OCI-LY7 (cell line): ENCODE data around the gene CHMP1B. TPM values are rescaled to one million over a fixed set of nuclear protein-coding genes. Genes with fewer than 3 reads are reported as not detected.

Experiments
- Bru-seq: library from RNA; stranded (reverse); fragments of 400-500 nt; gene quantifications from one replicate; lab custom pipeline; 2021; lab: Mats Ljungman, UMichigan
- BruChase-seq, 2 experiments: library from RNA; stranded (reverse); fragments of 400-500 nt; gene quantifications; one replicate each; lab custom pipeline; 2021; lab: Mats Ljungman, UMichigan
- BruUV-seq: library from RNA; stranded (reverse); fragments of 400-500 nt; replicated peaks from 2 replicates; lab custom pipeline; 2021; lab: Mats Ljungman, UMichigan
- CTCF ChIA-PET: fragments of 300-600 bp; sonication (Branson Sonifier 250); formaldehyde crosslinking; loops from one replicate; lab custom pipeline; 2022; ENCODE audit warnings: antibody characterized with exemption; ENCODE audit not compliant: unreplicated experiment; lab: Charles Lee
- POLR2A ChIA-PET: fragments of 300-600 bp; sonication (Branson Sonifier 250); formaldehyde crosslinking; loops from one replicate; lab custom pipeline; 2022; ENCODE audit warnings: antibody characterized with exemption; lab: Charles Lee
- DNase-seq: peaks from one replicate; pipeline ENCODE4 v3.0.0-alpha.2; 2015; ENCODE audit warnings: low spot score
- H2AFZ ChIP-seq: fragments of 200-600 bp; sonication (generic), shearing (Covaris generic); 2 replicates; pipeline ENCODE4 v1.6.1; 2014; ENCODE audit warnings: mild to moderate bottlenecking, antibody characterized with exemption, low read length, moderate library complexity
- H3K27ac ChIP-seq: fragments of 200-600 bp; sonication (generic); 2 replicates; pipeline ENCODE4 v1.5.1; 2014; ENCODE audit warnings: mixed run types, low read depth, mild to moderate bottlenecking, moderate library complexity, low read length, inconsistent platforms; ENCODE audit not compliant: poor library complexity, severe bottlenecking
- H3K36me3 ChIP-seq: fragments of 200-600 bp; sonication (generic); 2 replicates; pipeline ENCODE4 v1.6.1; 2014; ENCODE audit warnings: mild to moderate bottlenecking, antibody characterized with exemption, low read length, moderate library complexity, mixed read lengths; ENCODE audit not compliant: insufficient read depth
- H3K4me1 ChIP-seq: fragments of 200-600 bp; sonication (generic); 2 replicates; pipeline ENCODE4 v1.5.1; 2014; ENCODE audit warnings: mild to moderate bottlenecking, low read length; ENCODE audit not compliant: insufficient read depth, poor library complexity, severe bottlenecking
- H3K4me2 ChIP-seq: fragments of 200-600 bp; sonication (generic); 2 replicates; pipeline ENCODE4 v1.6.1; 2014; ENCODE audit warnings: mild to moderate bottlenecking, low read length
- H3K4me3 ChIP-seq: fragments of 200-600 bp; sonication (generic); 2 replicates; pipeline ENCODE4 v1.5.1; 2014; ENCODE audit warnings: mild to moderate bottlenecking, low read depth, low read length; ENCODE audit not compliant: poor library complexity, severe bottlenecking
- H3K79me2 ChIP-seq: fragments of 200-600 bp; sonication (generic); 2 replicates; pipeline ENCODE4 v1.6.1; 2016; ENCODE audit warnings: low read depth, mild to moderate bottlenecking, low read length, moderate library complexity, mixed read lengths; ENCODE audit not compliant: insufficient read depth
- H3K9me2 ChIP-seq: fragments of 200-600 bp; sonication (generic); 2 replicates; pipeline ENCODE4 v1.6.1; 2016; ENCODE audit warnings: mild to moderate bottlenecking, low read length, mixed read lengths; ENCODE audit not compliant: insufficient read depth
- H3K9me3 ChIP-seq: fragments of 200-600 bp; sonication (generic); 2 replicates; pipeline ENCODE4 v1.6.1; 2014; ENCODE audit warnings: mild to moderate bottlenecking, mixed run types, low read length, mixed read lengths
- H4K20me1 ChIP-seq: fragments of 200-600 bp; sonication (generic); 2 replicates; pipeline ENCODE4 v1.6.1; 2014; ENCODE audit warnings: mild to moderate bottlenecking, antibody characterized with exemption, low read length, moderate library complexity, mixed read lengths; ENCODE audit not compliant: insufficient read depth
- EZH2phosphoT487 ChIP-seq: fragments of 200-600 bp; sonication (generic); IDR thresholded peaks from 2 replicates; pipeline ENCODE4 v1.6.1; 2018; ENCODE audit warnings: low read depth, borderline replicate concordance, mild to moderate bottlenecking, mixed run types, antibody characterized with exemption, low read length, moderate library complexity, mixed read lengths
- intact Hi-C: fragments of 100-400 bp; cut with micrococcal nuclease; formaldehyde crosslinking; loops from one replicate; pipeline ENCODE4 v1.10.0; 2022; ENCODE audit not compliant: unreplicated experiment
- long read RNA-seq: library from polyadenylated mRNA; stranded (forward); transcript quantifications from one replicate; pipeline ENCODE4 v2.0.0, GENCODE V29; 2022
- total RNA-seq, 2 experiments: library from RNA; depleted of rRNA in 1 of 2; stranded (reverse); fragments of >200 nt in 1 of 2; shearing (Covaris generic) in 1 of 2; gene quantifications; 2 replicates each; pipeline ENCODE4 v1.2.3, GENCODE V29; 2014 to 2022
- TF ChIP-seq, protein P1 (sequence below): fragments of 200-600 bp; sonication (generic); conservative IDR thresholded peaks from 2 replicates; pipeline ENCODE4 v1.5.1; 2014; ENCODE audit warnings: mild to moderate bottlenecking, antibody characterized with exemption, low read length, moderate library complexity, mixed read lengths

The CHMP1B gene, protein sequence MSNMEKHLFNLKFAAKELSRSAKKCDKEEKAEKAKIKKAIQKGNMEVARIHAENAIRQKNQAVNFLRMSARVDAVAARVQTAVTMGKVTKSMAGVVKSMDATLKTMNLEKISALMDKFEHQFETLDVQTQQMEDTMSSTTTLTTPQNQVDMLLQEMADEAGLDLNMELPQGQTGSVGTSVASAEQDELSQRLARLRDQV
- total RNA-seq (2014; rRNA removed; shearing (Covaris generic)) (29.3 and 31.5 TPM in 2 replicates), total RNA-seq (2022) (24.2 and 28.6 TPM in 2 replicates), Bru-seq, nascent RNA (percentile 93 among the genes with signal in this experiment), BruChase-seq, experiment 1, labeled RNA remaining after a 6-hour chase (percentile 86 among the genes with signal in this experiment), BruChase-seq, experiment 2, labeled RNA remaining after a 2-hour chase (percentile 98 among the genes with signal in this experiment)
- long read RNA-seq, transcript CHMP1B-201 (1 exons, 3,054 nt), result major isoform, 43 of 43 reads
- long read RNA-seq, partial matches to known transcripts, result 0 of 43 reads
- long read RNA-seq, other reads (novel, unspliced or antisense), result 0 of 43 reads

GRCh38 chr18:11851146-11851805 lies at the start of gene CHMP1B:
CHMP1B (plus strand) TSS chr18:11851413; CDS start chr18:11851512, 99 bp downstream.
- Histone ChIP-seq H3K4me1 (peaks cover 25% of the 10 kb centered on the region), H3K9me2 (no peaks in the 10 kb centered on the region), H3K79me2 (peaks cover 23% of the 10 kb centered on the region), H3K4me3 (peak within 1 kb of the TSS; percentile 90), H3K36me3 (no peaks in the 10 kb centered on the region), H2AFZ (peak within 1 kb of the TSS; percentile 91), H3K27ac (peak within 1 kb of the TSS; percentile 35), H4K20me1 (peaks cover 15% of the 10 kb centered on the region; the same call in 1 of the 2 replicates), H3K9me3 (no peaks in the 10 kb centered on the region), H3K4me2 (peak within 1 kb of the TSS; percentile 99)
- POLR2A ChIA-PET, result interaction anchor here (0.6 to 0.9 kb wide), 2 partner anchors 9 to 11 kb away, joined by 3 read pairs; no protein-coding TSS in a partner anchor
- CTCF ChIA-PET, result no interaction called here
- TF ChIP-seq EZH2phosphoT487, result no peak
- TF ChIP-seq, protein P1, sequence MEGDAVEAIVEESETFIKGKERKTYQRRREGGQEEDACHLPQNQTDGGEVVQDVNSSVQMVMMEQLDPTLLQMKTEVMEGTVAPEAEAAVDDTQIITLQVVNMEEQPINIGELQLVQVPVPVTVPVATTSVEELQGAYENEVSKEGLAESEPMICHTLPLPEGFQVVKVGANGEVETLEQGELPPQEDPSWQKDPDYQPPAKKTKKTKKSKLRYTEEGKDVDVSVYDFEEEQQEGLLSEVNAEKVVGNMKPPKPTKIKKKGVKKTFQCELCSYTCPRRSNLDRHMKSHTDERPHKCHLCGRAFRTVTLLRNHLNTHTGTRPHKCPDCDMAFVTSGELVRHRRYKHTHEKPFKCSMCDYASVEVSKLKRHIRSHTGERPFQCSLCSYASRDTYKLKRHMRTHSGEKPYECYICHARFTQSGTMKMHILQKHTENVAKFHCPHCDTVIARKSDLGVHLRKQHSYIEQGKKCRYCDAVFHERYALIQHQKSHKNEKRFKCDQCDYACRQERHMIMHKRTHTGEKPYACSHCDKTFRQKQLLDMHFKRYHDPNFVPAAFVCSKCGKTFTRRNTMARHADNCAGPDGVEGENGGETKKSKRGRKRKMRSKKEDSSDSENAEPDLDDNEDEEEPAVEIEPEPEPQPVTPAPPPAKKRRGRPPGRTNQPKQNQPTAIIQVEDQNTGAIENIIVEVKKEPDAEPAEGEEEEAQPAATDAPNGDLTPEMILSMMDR, result no peak
- no TSS peak for BruUV-seq
- intact Hi-C loops, result loop anchor here (1.0 to 5.0 kb wide), 3 partner anchors 57 to 201 kb away; partner anchors contain the start of genes IMPA2 and MPPE1
- DNase-seq, result peak; percentile 97

DNA sequence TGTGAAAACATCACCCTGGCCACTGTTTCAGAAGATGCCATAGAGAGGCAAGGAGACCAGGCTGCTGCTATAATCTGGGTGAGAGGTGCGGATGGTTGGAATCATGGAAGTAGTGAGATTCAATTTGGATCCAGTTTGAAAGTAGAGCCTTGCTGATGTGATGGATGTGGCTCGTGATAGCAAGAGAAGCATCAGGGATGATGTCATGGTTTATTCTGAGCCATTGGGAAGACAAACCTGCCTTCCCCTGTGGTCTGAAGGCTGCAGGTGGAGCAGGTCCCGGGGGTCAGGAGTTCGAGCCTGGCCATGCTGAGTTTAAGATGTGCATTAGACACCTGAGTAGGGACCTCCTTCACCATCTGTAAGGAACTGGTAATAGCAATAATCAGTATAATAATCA lies 49.6 kb upstream of the CHMP1B start:
- Histone ChIP-seq H3K79me2 (no peaks in the 10 kb centered on the region), H3K4me1 (no peaks in the 10 kb centered on the region), H3K36me3 (no peaks in the 10 kb centered on the region), H3K27ac (no peak overlapping the region), H3K9me3 (no peaks in the 10 kb centered on the region), H3K9me2 (no peaks in the 10 kb centered on the region), H2AFZ (no peak overlapping the region), H3K4me3 (no peak overlapping the region), H3K4me2 (no peak overlapping the region), H4K20me1 (no peaks in the 10 kb centered on the region)
- TF ChIP-seq EZH2phosphoT487, result no peak
- TF ChIP-seq, protein P1, result no peak
- ChIA-PET POLR2A (no interaction called here), CTCF (no interaction called here)
- intact Hi-C loops, result no loop called here
- no TSS peak for BruUV-seq
- no peak for DNase-seq
